ENCODE data around the gene LCE4A. TPM values are rescaled to one million over a fixed set of nuclear protein-coding genes. Genes with fewer than 3 reads are reported as not detected.

LCE4A gene
- polyA plus RNA-seq, 10 donors, result not detected

DNA sequence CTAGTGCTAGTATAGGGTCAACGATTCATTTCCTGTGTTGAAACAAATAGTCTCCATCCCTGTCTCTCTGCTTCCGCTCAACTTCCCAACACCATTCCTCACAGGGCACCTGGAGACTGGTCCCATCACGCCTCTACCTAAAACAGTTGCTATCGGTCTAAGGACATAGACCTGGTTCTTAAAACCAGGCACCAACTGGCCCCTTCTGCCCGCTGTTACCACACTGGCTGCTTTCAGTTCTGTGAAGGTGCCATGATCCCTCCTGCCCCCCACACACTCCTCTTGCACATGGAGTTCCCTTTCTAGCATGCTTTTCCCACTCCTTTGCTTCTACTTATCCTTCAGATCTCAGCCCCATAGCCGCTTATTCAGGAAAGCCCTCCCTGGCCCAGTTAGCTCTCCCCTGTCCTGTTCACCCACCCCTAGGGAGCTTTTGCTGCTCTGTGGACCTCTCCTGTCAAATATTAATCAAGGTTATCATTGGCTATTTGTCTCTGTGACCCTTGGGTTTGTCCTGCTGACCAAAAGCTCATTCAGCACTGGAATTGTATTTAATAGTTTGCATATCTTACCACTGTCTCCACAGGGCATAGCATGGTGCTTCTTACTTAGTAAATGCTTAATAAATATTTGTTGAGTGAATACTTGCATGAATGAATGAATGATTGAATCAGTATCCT lies 37.9 kb downstream of the LCE4A start:
- no peak for DNase-seq

- no peak for DNase-seq
These were observed 39.9 kb downstream of the LCE4A start for GRCh38 chr1:152747831-152748230.

- peak in 1 of 3 donors; percentile 2 for DNase-seq
These were observed 44.3 kb downstream of the LCE4A start for GRCh38 chr1:152752225-152752624.

- DNase-seq, result no peak
These were observed 45.6 kb downstream of the LCE4A start for GRCh38 chr1:152753586-152753985.

DNA sequence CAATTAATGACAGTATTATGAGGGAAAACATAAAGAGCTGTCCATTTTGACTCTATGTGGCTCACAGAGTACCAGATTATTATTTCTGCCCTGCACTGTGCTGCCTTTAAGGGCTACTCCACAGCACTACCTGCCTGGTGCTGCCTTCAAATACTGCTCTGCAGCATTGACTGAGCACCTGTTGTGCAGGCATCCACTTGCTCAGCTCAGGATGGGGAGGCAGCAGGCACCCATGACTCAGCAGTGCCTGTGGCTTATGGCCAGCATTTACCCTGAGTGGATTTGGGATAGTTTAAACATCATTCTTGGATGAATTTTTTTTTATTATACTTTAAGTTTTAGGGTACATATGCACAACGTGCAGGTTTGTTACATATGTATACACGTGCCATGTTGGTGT lies 48.9 kb downstream of the LCE4A start:
- no peak for DNase-seq

DNA sequence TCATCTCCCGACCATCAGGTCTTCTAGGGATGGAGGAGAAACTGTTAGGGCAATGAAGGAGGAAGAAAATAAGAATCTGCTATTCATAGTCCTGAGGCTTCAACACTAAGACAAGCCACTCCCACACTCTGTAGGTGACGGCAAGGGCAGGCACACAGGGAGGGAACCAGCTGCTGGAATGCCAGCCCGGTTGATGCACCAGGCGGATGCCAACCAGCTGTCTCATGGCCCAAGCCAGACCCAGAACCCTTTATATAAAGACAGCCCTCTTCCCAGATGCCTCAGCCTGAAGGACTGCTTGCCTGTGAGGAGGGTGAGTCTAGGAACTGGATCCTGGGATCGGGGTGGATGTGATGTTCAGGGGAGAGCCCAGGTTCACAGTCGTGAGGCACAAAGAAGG lies 49.8 kb downstream of the LCE4A start, which contains the start of gene KPRP:
TSS of gene KPRP (plus strand) at position 279 of the 400 bp plus-strand sequence. CDS start 1,564 bp downstream, outside the sequence.
- no peak for DNase-seq

- no peak for DNase-seq
These were observed 50.7 kb downstream of the LCE4A start for GRCh38 chr1:152758636-152759035.

Other genes starting within 250 kb of the LCE4A start
- gene LCE5A, start 197.4 kb upstream of the LCE4A start, polyA plus RNA-seq (ENCODE audit: insufficient read length in 10 of 10), result not detected
- gene CRCT1, start 193.7 kb upstream of the LCE4A start, polyA plus RNA-seq (ENCODE audit: insufficient read length in 10 of 10), result not detected
- not detected for gene LCE3E, start 141.4 kb upstream of the LCE4A start, polyA plus RNA-seq (ENCODE audit: insufficient read length in 10 of 10)
- not detected for gene LCE3D, start 127.6 kb upstream of the LCE4A start, polyA plus RNA-seq (ENCODE audit: insufficient read length in 10 of 10)
- not detected for gene LCE3C, start 107.9 kb upstream of the LCE4A start, polyA plus RNA-seq (ENCODE audit: insufficient read length in 10 of 10)
- not detected for gene LCE3B, start 94.3 kb upstream of the LCE4A start, polyA plus RNA-seq (ENCODE audit: insufficient read length in 10 of 10)
- not detected for gene LCE3A, start 85.1 kb upstream of the LCE4A start, polyA plus RNA-seq (ENCODE audit: insufficient read length in 10 of 10)
- not detected for gene LCE2D, start 44.8 kb upstream of the LCE4A start, polyA plus RNA-seq (ENCODE audit: insufficient read length in 10 of 10)
- gene LCE2C, start 32.9 kb upstream of the LCE4A start, polyA plus RNA-seq (ENCODE audit: insufficient read length in 10 of 10), result not detected
- not detected for gene LCE2B, start 22.0 kb upstream of the LCE4A start, polyA plus RNA-seq (ENCODE audit: insufficient read length in 10 of 10)
- gene LCE2A, start 9.8 kb upstream of the LCE4A start, polyA plus RNA-seq (ENCODE audit: insufficient read length in 10 of 10), result not detected
- not detected for gene KPRP, start 49.9 kb downstream of the LCE4A start, polyA plus RNA-seq (ENCODE audit: insufficient read length in 10 of 10)
- gene LCE1F, start 67.0 kb downstream of the LCE4A start, polyA plus RNA-seq (ENCODE audit: insufficient read length in 10 of 10), result not detected
- not detected for gene LCE1E, start 78.1 kb downstream of the LCE4A start, polyA plus RNA-seq (ENCODE audit: insufficient read length in 10 of 10)
- gene LCE1D, start 88.6 kb downstream of the LCE4A start, polyA plus RNA-seq (ENCODE audit: insufficient read length in 10 of 10), result not detected
- gene LCE1C, start 98.5 kb downstream of the LCE4A start, polyA plus RNA-seq (ENCODE audit: insufficient read length in 10 of 10), result not detected
- not detected for gene LCE1B, start 103.8 kb downstream of the LCE4A start, polyA plus RNA-seq (ENCODE audit: insufficient read length in 10 of 10)
- not detected for gene LCE1A, start 119.3 kb downstream of the LCE4A start, polyA plus RNA-seq (ENCODE audit: insufficient read length in 10 of 10)
- not detected for gene LCE6A, start 134.7 kb downstream of the LCE4A start, polyA plus RNA-seq (ENCODE audit: insufficient read length in 10 of 10)
- gene LCE7A, start 151.8 kb downstream of the LCE4A start, polyA plus RNA-seq (ENCODE audit: insufficient read length in 10 of 10), result not detected
- gene SMCP, start 170.2 kb downstream of the LCE4A start, polyA plus RNA-seq (ENCODE audit: insufficient read length in 10 of 10), result not detected
- gene IVL, start 200.4 kb downstream of the LCE4A start, polyA plus RNA-seq (ENCODE audit: insufficient read length in 10 of 10), result 1 to 10 TPM in 2 of 10 donors, under 1 TPM in 2, not detected in 6; 0.05 to 6.0 (median 1.3) TPM
- gene SPRR5, start 239.0 kb downstream of the LCE4A start, polyA plus RNA-seq (ENCODE audit: insufficient read length in 10 of 10), result not detected